Parathyroid adenoma (tissue), 2 donors: ENCODE data around the gene SLC22A4.

Source experiments
- H2AFZ ChIP-seq: fragments of 300-600 bp; sonication (generic); one replicate; pipeline ENCODE4 v1.7.0; 2017; ENCODE audit warnings: antibody characterized with exemption, mild to moderate bottlenecking
- H3K27ac ChIP-seq: fragments of 300-600 bp; sonication (generic); one replicate; pipeline ENCODE4 v1.7.0; 2017
- H3K27me3 ChIP-seq: fragments of 300-600 bp; sonication (generic); one replicate; pipeline ENCODE4 v1.7.0; 2017; ENCODE audit warnings: low read length; ENCODE audit not compliant: control insufficient read depth, insufficient read depth
- H3K36me3 ChIP-seq: fragments of 300-600 bp; sonication (generic); one replicate; pipeline ENCODE4 v1.7.0; 2017; ENCODE audit warnings: low read length; ENCODE audit not compliant: control insufficient read depth, insufficient read depth
- H3K4me1 ChIP-seq: fragments of 300-600 bp; sonication (generic); one replicate; pipeline ENCODE4 v1.7.0; 2017; ENCODE audit warnings: control low read depth
- H3K4me2 ChIP-seq: fragments of 300-600 bp; sonication (generic); one replicate; pipeline ENCODE4 v1.7.0; 2017; ENCODE audit warnings: low read length
- H3K4me3 ChIP-seq: fragments of 300-600 bp; sonication (generic); one replicate; pipeline ENCODE4 v1.7.0; 2017; ENCODE audit warnings: low read depth, low read length
- H3K79me2 ChIP-seq: fragments of 300-600 bp; sonication (generic); one replicate; pipeline ENCODE4 v1.7.0; 2017; ENCODE audit warnings: control low read depth
- H3K9ac ChIP-seq: fragments of 300-600 bp; sonication (generic); one replicate; pipeline ENCODE4 v1.7.0; 2017; ENCODE audit warnings: mild to moderate bottlenecking
- H3K9me3 ChIP-seq: fragments of 300-600 bp; sonication (generic); one replicate; pipeline ENCODE4 v1.7.0; 2017; ENCODE audit warnings: low read length; ENCODE audit not compliant: control insufficient read depth
- CTCF ChIP-seq: fragments of 300-600 bp; sonication (generic); IDR thresholded peaks from one replicate; pipeline ENCODE4 v1.7.0; 2017; ENCODE audit warnings: antibody characterized with exemption, mild to moderate bottlenecking
- donor health status: primary hyperparathyroidism.

Gene SLC22A4

GRCh38 chr5:132293992-132294727 is at the start of gene SLC22A4:
SLC22A4 (plus strand) TSS chr5:132294394; CDS start chr5:132294617, 223 bp downstream.
- no peaks in the 10 kb centered on the region for H3K79me2 ChIP-seq
- H3K9me3 ChIP-seq, result no peaks in the 10 kb centered on the region
- H2AFZ ChIP-seq, result peak within 1 kb of the TSS; percentile 79
- peak within 1 kb of the TSS; percentile 87 for H3K4me2 ChIP-seq
- peak within 1 kb of the TSS; percentile 72 for H3K4me3 ChIP-seq
- peaks cover 9% of the 10 kb centered on the region for H3K4me1 ChIP-seq
- TF ChIP-seq CTCF, result no peak
- H3K9ac ChIP-seq, result peak within 1 kb of the TSS; percentile 93
- H3K27me3 ChIP-seq, result no peaks in the 10 kb centered on the region
- H3K27ac ChIP-seq, result peak within 1 kb of the TSS; percentile 99
- H3K36me3 ChIP-seq, result no peaks in the 10 kb centered on the region

- no peak overlapping the region for H3K4me2 ChIP-seq
- no peaks in the 10 kb centered on the region for H3K9me3 ChIP-seq
- H3K79me2 ChIP-seq, result no peaks in the 10 kb centered on the region
- no peaks in the 10 kb centered on the region for H3K27me3 ChIP-seq
- H3K36me3 ChIP-seq, result no peaks in the 10 kb centered on the region
- H3K4me1 ChIP-seq, result no peaks in the 10 kb centered on the region
- no peak overlapping the region for H3K27ac ChIP-seq
- no peak overlapping the region for H2AFZ ChIP-seq
- H3K4me3 ChIP-seq, result no peak overlapping the region
- H3K9ac ChIP-seq, result no peak overlapping the region
- TF ChIP-seq CTCF, result no peak
These were observed 48.6 kb upstream of the SLC22A4 start for GRCh38 chr5:132245593-132245992.

GRCh38 chr5:132246806-132247205 is 47.4 kb upstream of the SLC22A4 start:
- Histone ChIP-seq H3K27me3 (no peaks in the 10 kb centered on the region), H3K4me1 (no peaks in the 10 kb centered on the region), H3K79me2 (no peaks in the 10 kb centered on the region), H3K9ac (no peak overlapping the region), H3K4me3 (no peak overlapping the region), H3K27ac (no peak overlapping the region), H3K36me3 (no peaks in the 10 kb centered on the region), H2AFZ (no peak overlapping the region), H3K4me2 (no peak overlapping the region), H3K9me3 (no peaks in the 10 kb centered on the region)
- no peak for TF ChIP-seq CTCF

- H3K4me1 ChIP-seq, result peaks cover 2% of the 10 kb centered on the region
- H3K36me3 ChIP-seq, result no peaks in the 10 kb centered on the region
- H3K9ac ChIP-seq, result no peak overlapping the region
- H3K4me2 ChIP-seq, result no peak overlapping the region
- H3K27ac ChIP-seq, result no peak overlapping the region
- H3K79me2 ChIP-seq, result no peaks in the 10 kb centered on the region
- no peaks in the 10 kb centered on the region for H3K9me3 ChIP-seq
- H3K27me3 ChIP-seq, result no peaks in the 10 kb centered on the region
- no peak overlapping the region for H3K4me3 ChIP-seq
- no peak for TF ChIP-seq CTCF
- H2AFZ ChIP-seq, result no peak overlapping the region
These were observed 43.6 kb upstream of the SLC22A4 start for GRCh38 chr5:132250547-132250946.

- Histone ChIP-seq H3K4me3 (no peak overlapping the region), H3K4me2 (no peak overlapping the region), H3K79me2 (no peaks in the 10 kb centered on the region), H3K9ac (no peak overlapping the region), H3K36me3 (no peaks in the 10 kb centered on the region), H3K27ac (no peak overlapping the region), H2AFZ (no peak overlapping the region), H3K4me1 (peaks cover 2% of the 10 kb centered on the region), H3K9me3 (no peaks in the 10 kb centered on the region), H3K27me3 (no peaks in the 10 kb centered on the region)
- TF ChIP-seq CTCF, result no peak
These were observed 42.9 kb upstream of the SLC22A4 start for GRCh38 chr5:132251220-132251725.
